GM18867 (cell line): ENCODE data around the gene IGSF6.

Source experiments
- ATAC-seq: cut with Tn5 transposase; IDR thresholded peaks from one replicate; pipeline ENCODE4 v1.9.1; 2021; ENCODE audit warnings: mild to moderate bottlenecking, moderate library complexity; ENCODE audit not compliant: unreplicated experiment

Gene IGSF6

GRCh38 chr16:21602785-21603184 is 49.6 kb downstream of the IGSF6 start:
- no peak for ATAC-seq

- ATAC-seq, result peak; percentile 30
Measured at GRCh38 chr16:21600031-21600773, 52.2 kb downstream of the IGSF6 start.

- peak; percentile 92 for ATAC-seq
Measured at GRCh38 chr16:21599122-21600030, 53.0 kb downstream of the IGSF6 start, which contains the start of gene METTL9. Gene METTL9, plus strand, starts transcription at chr16:21599577. Its CDS starts 157 bp downstream, at chr16:21599734.

- no peak for ATAC-seq
Measured at GRCh38 chr16:21598701-21599121, 53.7 kb downstream of the IGSF6 start.

- ATAC-seq, result no peak
Measured at GRCh38 chr16:21598206-21598605, 54.2 kb downstream of the IGSF6 start.

- ATAC-seq, result no peak
Measured at GRCh38 chr16:21597561-21598030, 54.8 kb downstream of the IGSF6 start.

- no peak for ATAC-seq
Measured at GRCh38 chr16:21593530-21594289, 58.7 kb downstream of the IGSF6 start.

- no peak for ATAC-seq
Measured at GRCh38 chr16:21592191-21592590, 60.2 kb downstream of the IGSF6 start.

GRCh38 chr16:21590796-21591195 is 61.6 kb downstream of the IGSF6 start:
- ATAC-seq, result no peak

GRCh38 chr16:21590287-21590686 is 62.1 kb downstream of the IGSF6 start:
- no peak for ATAC-seq

- no peak for ATAC-seq
Measured at GRCh38 chr16:21589551-21589950, 62.9 kb downstream of the IGSF6 start.
